HUES64 (cell line): Measurements from ENCODE around the gene FOXR1.
"Not testable (repeated sequence)": the region's sequence is repeated elsewhere in the genome, so short reads cannot be mapped to it uniquely, and the experiment has no call there.

Source experiments
- H3K27ac ChIP-seq: 2 replicates; pipeline ENCODE4 v1.7.0; 2013; ENCODE audit warnings: low read depth, low read length, inconsistent platforms
- H3K27me3 ChIP-seq: 2 replicates; pipeline ENCODE4 v1.6.1; 2013; ENCODE audit warnings: mild to moderate bottlenecking, low read length; ENCODE audit not compliant: insufficient read depth
- H3K36me3 ChIP-seq: 2 replicates; pipeline ENCODE4 v1.6.1; 2013; ENCODE audit warnings: mild to moderate bottlenecking, low read length; ENCODE audit not compliant: insufficient read depth
- H3K4me1 ChIP-seq: 2 replicates; pipeline ENCODE4 v1.6.1; 2013; ENCODE audit warnings: mild to moderate bottlenecking, low read length, moderate library complexity; ENCODE audit not compliant: insufficient read depth
- H3K4me3 ChIP-seq: 2 replicates; pipeline ENCODE4 v1.5.1; 2013; ENCODE audit warnings: mild to moderate bottlenecking, low read length, moderate library complexity
- H3K9ac ChIP-seq: 2 replicates; pipeline ENCODE4 v1.6.1; 2013; ENCODE audit warnings: mild to moderate bottlenecking, low read depth, low read length
- H3K9me3 ChIP-seq: 2 replicates; pipeline ENCODE4 v1.6.1; 2013; ENCODE audit warnings: low read depth, low read length; ENCODE audit not compliant: insufficient read depth
- WGBS: fragments of 150-250, 120-280 bp; methylation state at CpG from one replicate; pipeline ENCODE4 v1.1.7; 2013; ENCODE audit warnings: missing lambda C conversion rate; 5-methylcytosine and 5-hydroxymethylcytosine counted together

Gene FOXR1

DNA sequence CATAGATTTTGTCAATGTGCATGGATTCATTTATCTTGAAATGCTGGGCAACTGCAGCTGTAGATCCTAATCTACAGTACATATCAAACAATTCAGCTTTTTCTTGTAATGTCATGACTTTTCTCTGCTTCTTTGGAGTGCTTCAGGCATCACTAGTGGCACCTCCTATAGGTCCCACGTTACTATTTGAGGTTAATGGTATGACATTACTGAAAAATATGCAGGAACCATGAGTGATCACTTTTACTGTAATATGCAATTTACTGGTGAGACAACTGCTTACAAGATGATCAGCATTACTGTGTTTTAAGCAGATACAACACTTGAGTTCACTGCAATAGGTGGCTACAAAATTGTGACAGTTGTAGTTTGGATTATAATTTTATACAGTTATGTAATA lies 29.3 kb downstream of the FOXR1 start:
- H3K9ac ChIP-seq = no peak overlapping the region
- no peak overlapping the region for H3K4me3 ChIP-seq
- peaks cover 6% of the 10 kb centered on the region for H3K4me1 ChIP-seq
- H3K27ac ChIP-seq = no peak overlapping the region
- peaks cover 65% of the 10 kb centered on the region for H3K36me3 ChIP-seq
- 91% methylated on average over 1 of the region's 1 CpG for WGBS
- H3K9me3 ChIP-seq = no peaks in the 10 kb centered on the region
- no peaks in the 10 kb centered on the region for H3K27me3 ChIP-seq

DNA sequence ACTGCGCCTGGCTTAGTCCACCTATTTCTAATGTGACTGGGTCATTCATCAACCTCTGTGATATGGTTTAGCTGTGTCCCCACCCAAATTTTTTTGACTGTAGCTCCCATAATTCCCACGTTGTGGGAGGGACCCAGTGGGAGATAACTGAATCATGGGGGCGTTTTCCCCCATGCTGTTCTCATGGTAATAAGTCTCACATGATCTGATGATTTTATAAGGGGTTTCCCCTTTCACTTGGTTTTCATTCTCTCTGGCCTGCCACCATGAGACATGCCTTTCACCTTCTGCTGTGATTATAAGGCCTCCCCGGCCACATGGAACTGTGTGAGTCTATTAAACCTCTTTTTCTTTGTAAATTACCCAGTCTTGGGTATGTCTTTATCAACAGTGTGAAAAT lies 35.1 kb downstream of the FOXR1 start:
- H3K27me3 ChIP-seq = no peaks in the 10 kb centered on the region
- 92% methylated on average over 3 of the region's 4 CpGs for WGBS
- no peaks in the 10 kb centered on the region for H3K4me1 ChIP-seq
- no peaks in the 10 kb centered on the region for H3K9me3 ChIP-seq
- H3K4me3 ChIP-seq = no peak overlapping the region
- H3K27ac ChIP-seq = no peak overlapping the region
- H3K36me3 ChIP-seq = peaks cover 86% of the 10 kb centered on the region
- no peak overlapping the region for H3K9ac ChIP-seq

DNA sequence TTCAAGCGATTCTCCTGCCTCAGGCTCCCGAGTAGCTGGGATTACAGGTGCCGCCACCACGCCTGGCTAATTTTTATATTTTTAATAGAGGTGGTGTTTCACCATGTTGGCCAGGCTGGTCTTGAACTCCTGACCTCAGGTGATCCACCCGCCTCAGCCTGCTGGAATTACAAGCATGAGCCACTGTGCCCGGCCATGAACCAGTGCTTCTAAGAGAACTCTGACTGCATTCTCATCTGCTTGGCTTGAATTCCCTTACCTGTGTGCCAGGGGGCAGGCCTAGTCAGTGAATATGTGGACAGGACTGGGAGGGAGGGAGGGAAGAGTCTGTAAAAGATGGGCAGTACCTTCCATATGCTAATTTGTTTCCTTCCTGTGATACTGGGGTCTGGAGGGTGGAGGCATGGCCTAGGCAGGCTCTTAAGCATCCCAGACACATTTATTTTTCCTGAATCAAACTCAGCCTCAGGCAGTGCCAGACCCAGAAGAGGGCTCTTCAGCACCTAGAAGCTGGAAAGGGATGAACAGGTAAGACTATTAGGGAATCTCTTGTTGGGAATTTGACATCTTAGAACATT lies 40.0 kb downstream of the FOXR1 start:
- Histone ChIP-seq H3K9ac (no peak overlapping the region), H3K4me3 (no peak overlapping the region), H3K36me3 (peaks cover 94% of the 10 kb centered on the region), H3K9me3 (no peaks in the 10 kb centered on the region), H3K27ac (no peak overlapping the region), H3K27me3 (no peaks in the 10 kb centered on the region), H3K4me1 (peaks cover 1% of the 10 kb centered on the region; the same call in 1 of the 2 replicates)
- WGBS = 95% methylated on average over 6 of the region's 6 CpGs

DNA sequence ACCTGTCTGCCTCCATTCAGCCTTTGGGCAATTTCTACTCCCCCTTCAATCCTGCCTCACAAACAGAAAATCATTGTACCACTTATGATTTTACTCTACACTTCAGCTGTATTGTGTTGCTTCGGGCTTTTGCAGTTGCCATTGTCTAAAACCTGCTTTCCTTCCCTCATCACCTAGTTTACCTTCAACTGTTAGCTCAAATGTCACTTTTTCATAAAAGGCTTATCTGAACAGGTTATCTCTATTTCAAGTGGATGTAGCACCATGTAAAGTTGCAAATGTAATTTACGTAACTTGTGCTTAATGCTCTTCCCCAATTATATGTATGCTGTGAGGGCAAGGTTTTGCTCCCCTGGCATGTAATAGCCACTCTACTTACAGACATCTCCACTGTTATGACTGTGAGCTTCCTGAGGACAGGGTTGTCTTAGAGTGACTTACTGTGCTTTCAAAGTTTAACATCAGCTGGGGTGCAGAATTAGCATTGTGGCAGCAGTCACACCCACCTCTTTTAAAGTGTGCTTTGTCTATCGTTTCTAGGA lies 41.1 kb downstream of the FOXR1 start:
- Histone ChIP-seq H3K4me3 (no peak overlapping the region), H3K27ac (no peak overlapping the region), H3K9me3 (no peaks in the 10 kb centered on the region), H3K9ac (no peak overlapping the region), H3K4me1 (peaks cover 7% of the 10 kb centered on the region; the same call in 1 of the 2 replicates), H3K27me3 (no peaks in the 10 kb centered on the region), H3K36me3 (peaks cover 94% of the 10 kb centered on the region)
- 91% methylated on average over 2 of the region's 3 CpGs for WGBS

DNA sequence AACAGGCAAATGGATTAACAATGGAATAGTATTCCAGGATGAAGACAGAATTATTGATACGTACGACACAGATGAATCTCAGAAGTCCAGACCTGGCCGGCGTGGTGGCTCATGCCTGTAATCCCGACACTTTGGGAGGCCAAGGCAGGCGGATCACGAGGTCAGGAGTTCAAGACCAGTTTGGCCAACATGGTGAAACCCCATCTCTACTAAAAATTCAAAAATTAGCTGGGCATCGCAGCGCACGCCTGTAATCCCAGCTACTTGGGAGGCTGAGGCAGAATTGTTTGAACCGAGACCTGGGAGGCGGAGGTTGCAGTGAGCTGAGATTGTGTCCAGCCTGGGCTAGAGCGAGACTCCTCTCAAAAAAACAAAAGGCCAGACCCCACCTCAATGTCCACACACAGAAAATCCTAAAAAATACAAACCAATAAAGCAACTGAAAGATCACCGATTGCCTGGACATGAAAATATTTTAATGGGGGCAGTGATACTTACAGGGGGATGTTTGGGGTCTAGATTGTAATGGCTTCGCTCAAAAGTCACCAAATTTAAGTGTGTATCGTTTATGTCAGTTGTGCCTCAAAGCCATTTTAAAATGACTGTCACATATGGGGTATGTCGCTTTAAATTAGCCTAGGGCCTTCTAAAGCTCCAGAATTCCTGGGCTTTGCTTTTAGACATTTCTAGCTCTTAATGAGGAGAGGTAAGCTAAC lies 42.8 kb downstream of the FOXR1 start:
- H3K4me1 ChIP-seq = peaks cover 7% of the 10 kb centered on the region; the same call in 1 of the 2 replicates
- H3K27ac ChIP-seq = peak overlapping the region; percentile 10; the same call in 1 of the 2 replicates
- WGBS = 92% methylated on average over 17 of the region's 17 CpGs
- H3K9ac ChIP-seq = no peak overlapping the region
- no peak overlapping the region for H3K4me3 ChIP-seq
- no peaks in the 10 kb centered on the region for H3K9me3 ChIP-seq
- no peaks in the 10 kb centered on the region for H3K27me3 ChIP-seq
- H3K36me3 ChIP-seq = peaks cover 80% of the 10 kb centered on the region

DNA sequence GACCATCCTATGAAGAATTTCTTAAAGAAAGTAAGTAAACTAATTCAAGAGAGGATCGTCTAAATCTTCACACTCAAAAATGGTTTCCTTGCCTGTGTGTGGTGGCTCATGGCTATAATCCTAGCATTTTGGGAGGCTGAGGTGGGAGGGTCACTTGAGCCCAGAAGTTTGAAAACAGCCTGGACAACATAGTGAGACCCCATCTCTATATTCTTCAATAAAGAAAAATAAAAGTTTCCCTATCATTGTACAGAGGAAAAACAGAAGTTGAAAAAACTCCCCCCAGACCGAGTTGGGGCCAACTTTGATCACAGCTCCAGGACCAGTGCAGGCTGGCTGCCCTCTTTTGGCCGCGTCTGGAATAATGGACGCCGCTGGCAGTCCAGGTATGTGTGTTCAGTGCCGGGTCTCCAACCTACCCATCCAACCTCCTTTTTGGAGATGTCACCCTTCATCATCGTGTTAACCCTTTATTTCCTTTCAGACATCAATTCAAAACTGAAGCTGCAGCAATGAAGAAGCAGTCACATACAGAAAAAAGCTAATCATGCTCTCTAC lies 43.6 kb downstream of the FOXR1 start:
- H3K9ac ChIP-seq = no peak overlapping the region
- peaks cover 78% of the 10 kb centered on the region for H3K36me3 ChIP-seq
- H3K27me3 ChIP-seq = no peaks in the 10 kb centered on the region
- no peaks in the 10 kb centered on the region for H3K9me3 ChIP-seq
- H3K4me3 ChIP-seq = no peak overlapping the region
- H3K4me1 ChIP-seq = peaks cover 13% of the 10 kb centered on the region
- WGBS = 82% methylated on average over 8 of the region's 8 CpGs
- peak overlapping the region; percentile 10; the same call in 1 of the 2 replicates for H3K27ac ChIP-seq

DNA sequence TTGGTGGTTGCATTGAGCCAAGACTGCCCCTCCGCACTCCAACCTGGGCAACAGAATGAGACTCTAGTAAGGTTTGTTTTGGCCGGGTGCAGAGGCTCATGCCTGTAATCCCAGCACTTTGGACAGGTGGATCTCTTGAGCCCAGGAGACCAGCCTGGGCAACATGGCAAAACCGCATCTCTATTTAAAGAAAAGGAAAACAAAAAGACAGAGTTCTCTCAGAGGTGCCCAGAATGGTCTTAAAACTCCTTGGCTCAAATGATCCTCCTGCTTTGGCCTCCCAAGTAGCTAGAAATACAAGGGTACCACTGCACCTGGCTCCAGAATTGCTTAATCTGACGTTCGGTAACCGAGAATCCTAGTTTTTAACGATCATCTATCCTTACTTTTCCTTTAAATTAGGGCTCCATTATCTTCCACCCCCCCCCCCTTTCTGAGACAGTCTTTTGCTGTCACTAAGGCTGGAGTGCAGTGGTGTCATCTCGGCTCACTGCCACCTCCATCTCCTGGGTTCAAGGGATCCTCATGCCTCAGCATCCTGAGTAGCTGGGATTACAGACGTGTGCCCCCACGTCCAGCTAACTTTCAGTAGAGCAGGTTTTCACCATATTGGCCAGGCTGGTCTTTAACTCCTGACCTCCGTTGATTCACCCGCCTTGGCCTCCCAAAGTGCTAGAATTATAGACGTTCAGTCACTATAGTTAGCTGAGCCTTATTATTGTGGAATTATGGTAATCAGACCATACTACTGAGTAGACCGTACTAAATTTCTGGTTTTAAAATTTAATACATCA lies 44.9 kb downstream of the FOXR1 start:
- peaks cover 72% of the 10 kb centered on the region for H3K36me3 ChIP-seq
- H3K27me3 ChIP-seq = no peaks in the 10 kb centered on the region
- H3K4me3 ChIP-seq = peak overlapping the region; percentile 91
- 93% methylated on average over 13 of the region's 14 CpGs for WGBS
- H3K9me3 ChIP-seq = no peaks in the 10 kb centered on the region
- H3K4me1 ChIP-seq = peaks cover 15% of the 10 kb centered on the region
- peak overlapping the region; percentile 86; the same call in 1 of the 2 replicates for H3K27ac ChIP-seq
- H3K9ac ChIP-seq = peak overlapping the region; percentile 98; the same call in 1 of the 2 replicates

DNA sequence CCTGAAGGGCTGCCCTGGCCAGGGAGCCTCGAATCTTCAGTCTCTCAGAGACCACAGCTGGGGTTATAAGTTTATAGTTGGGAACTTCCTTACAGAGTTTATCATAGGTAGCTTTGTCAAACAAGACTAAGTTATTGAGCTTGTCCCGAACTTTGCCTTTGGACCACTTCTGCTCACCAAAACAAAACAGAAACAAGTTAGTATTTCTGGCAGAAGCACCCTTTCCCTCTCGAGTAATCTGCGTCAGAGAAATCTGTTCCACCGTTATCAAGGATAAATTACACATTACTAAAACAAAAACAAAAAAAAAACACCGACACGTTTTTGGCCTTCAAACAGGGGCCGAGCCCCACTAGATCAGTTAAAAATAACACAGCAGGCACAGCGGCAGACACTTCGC lies 45.8 kb downstream of the FOXR1 start:
- peaks cover 15% of the 10 kb centered on the region for H3K4me1 ChIP-seq
- WGBS = 7% methylated on average over 9 of the region's 10 CpGs
- H3K27ac ChIP-seq = peak overlapping the region; percentile 86
- H3K36me3 ChIP-seq = peaks cover 71% of the 10 kb centered on the region
- peak overlapping the region; percentile 98 for H3K9ac ChIP-seq
- H3K27me3 ChIP-seq, H3K9me3 ChIP-seq: not testable (repeated sequence)
- H3K4me3 ChIP-seq = peak overlapping the region; percentile 91

DNA sequence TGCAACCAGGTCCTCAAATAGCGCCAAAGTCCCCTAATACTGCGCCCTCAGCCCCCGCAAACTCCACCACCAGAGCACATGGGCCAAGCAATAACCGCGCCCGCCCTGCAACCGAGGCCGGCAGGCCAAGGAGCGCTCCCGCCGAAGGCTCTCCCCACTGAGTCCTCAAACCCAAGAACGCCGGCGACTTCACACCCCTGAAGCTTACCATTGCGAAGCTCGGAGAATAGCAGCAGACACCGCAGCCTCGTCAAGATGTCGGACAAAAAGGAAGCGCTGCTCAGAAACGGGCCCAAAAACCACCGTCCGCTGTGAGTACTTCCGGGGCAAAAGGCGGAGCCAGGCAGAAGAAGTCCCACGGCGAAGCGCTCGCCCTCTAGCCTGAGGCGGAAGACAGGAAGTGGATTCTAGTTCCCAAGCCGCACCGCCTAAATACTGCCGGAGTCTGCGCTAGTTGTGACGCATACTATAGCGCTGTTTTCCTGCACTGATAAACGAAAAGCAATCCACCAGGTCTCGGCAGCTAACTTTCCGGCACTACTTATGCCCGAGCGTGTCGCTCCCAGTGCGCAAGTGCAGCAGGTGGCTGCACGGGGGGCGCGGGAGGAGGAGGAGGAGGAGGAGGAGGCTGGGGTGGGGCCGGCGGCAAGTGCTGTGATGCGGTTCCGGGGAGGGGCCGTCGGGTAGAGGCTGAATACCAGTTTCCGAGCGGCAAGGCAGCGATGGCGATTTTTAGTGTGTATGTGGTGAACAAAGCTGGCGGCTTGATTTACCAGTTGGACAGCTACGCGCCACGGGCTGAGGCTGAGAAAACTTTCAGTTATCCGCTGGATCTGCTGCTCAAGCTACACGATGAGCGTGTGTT lies 46.7 kb downstream of the FOXR1 start, which contains the start of the genes RPS25 and TRAPPC4:
Gene RPS25 (minus strand): TSS at position 270 of the 865 bp plus-strand sequence. CDS start 59 bp downstream, at position 211.
Gene TRAPPC4 (plus strand): TSS at position 693 of the 865 bp plus-strand sequence. CDS start 30 bp downstream, at position 723.
- peaks cover 72% of the 10 kb centered on the region for H3K36me3 ChIP-seq
- no peaks in the 10 kb centered on the region for H3K9me3 ChIP-seq
- H3K9ac ChIP-seq = peak within 1 kb of the TSS; percentile 98
- no peaks in the 10 kb centered on the region for H3K27me3 ChIP-seq
- under 1% methylated on average over 63 of the region's 63 CpGs for WGBS
- H3K27ac ChIP-seq = peak within 1 kb of the TSS; percentile 86
- peak within 1 kb of the TSS; percentile 91 for H3K4me3 ChIP-seq
- H3K4me1 ChIP-seq = peaks cover 15% of the 10 kb centered on the region

DNA sequence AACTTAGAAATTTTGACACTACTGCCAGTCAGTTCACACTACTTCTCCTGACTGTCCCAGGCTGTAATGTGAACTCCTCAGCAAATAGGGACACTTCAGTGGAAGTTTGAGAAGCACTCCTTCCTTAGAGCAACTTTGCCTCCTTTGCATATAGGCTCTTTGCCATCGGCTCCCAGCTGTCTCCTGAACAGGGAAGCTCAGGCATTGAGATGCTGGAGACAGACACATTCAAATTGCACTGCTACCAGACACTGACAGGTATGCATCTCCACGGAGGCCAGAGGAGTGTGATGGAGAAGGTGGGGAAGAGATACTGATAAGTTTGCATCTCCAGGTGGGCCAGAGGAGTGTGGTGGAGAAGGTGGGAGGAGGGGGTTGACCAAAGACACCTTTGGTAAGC lies 48.4 kb downstream of the FOXR1 start:
- 64% methylated on average over 2 of the region's 2 CpGs for WGBS
- Histone ChIP-seq H3K9ac (peak overlapping the region; percentile 18; the same call in 1 of the 2 replicates), H3K36me3 (peaks cover 74% of the 10 kb centered on the region), H3K4me1 (peaks cover 15% of the 10 kb centered on the region), H3K27ac (no peak overlapping the region), H3K4me3 (peak overlapping the region; percentile 91), H3K27me3 (no peaks in the 10 kb centered on the region), H3K9me3 (no peaks in the 10 kb centered on the region)
